ENCODE results near the gene NEDD9.

GRCh38 chr6:11224252-11224965, 8.1 kb downstream of the NEDD9 start:
- no peak for TF ChIP-seq CTCF (IDR thresholded peaks at IDR 0.05; ENCODE audit: insufficient read depth, low read length)
- TF ChIP-seq POLR2AphosphoS5 (IDR thresholded peaks at IDR 0.05; ENCODE audit: low read depth), result no peak
- TF ChIP-seq, protein P1, sequence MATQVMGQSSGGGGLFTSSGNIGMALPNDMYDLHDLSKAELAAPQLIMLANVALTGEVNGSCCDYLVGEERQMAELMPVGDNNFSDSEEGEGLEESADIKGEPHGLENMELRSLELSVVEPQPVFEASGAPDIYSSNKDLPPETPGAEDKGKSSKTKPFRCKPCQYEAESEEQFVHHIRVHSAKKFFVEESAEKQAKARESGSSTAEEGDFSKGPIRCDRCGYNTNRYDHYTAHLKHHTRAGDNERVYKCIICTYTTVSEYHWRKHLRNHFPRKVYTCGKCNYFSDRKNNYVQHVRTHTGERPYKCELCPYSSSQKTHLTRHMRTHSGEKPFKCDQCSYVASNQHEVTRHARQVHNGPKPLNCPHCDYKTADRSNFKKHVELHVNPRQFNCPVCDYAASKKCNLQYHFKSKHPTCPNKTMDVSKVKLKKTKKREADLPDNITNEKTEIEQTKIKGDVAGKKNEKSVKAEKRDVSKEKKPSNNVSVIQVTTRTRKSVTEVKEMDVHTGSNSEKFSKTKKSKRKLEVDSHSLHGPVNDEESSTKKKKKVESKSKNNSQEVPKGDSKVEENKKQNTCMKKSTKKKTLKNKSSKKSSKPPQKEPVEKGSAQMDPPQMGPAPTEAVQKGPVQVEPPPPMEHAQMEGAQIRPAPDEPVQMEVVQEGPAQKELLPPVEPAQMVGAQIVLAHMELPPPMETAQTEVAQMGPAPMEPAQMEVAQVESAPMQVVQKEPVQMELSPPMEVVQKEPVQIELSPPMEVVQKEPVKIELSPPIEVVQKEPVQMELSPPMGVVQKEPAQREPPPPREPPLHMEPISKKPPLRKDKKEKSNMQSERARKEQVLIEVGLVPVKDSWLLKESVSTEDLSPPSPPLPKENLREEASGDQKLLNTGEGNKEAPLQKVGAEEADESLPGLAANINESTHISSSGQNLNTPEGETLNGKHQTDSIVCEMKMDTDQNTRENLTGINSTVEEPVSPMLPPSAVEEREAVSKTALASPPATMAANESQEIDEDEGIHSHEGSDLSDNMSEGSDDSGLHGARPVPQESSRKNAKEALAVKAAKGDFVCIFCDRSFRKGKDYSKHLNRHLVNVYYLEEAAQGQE (IDR thresholded peaks at IDR 0.05; ENCODE audit: insufficient replicate concordance, low read depth), result no peak
- TF ChIP-seq SPI1 (IDR thresholded peaks at IDR 0.05; ENCODE audit: borderline replicate concordance, low read depth), result no peak
- no peak for TF ChIP-seq GABPA (IDR thresholded peaks at IDR 0.05; ENCODE audit: low read depth)

All from HL-60 (cell line).